LHCN-M2 (cell line): Measurements from ENCODE around the gene GSTM5. TPM values are rescaled to one million over a fixed set of nuclear protein-coding genes. Genes with fewer than 3 reads are reported as not detected.
"Not testable (repeated sequence)": the region's sequence is repeated elsewhere in the genome, so short reads cannot be mapped to it uniquely, and the experiment has no call there.

Source experiments
- DNase-seq: peaks from one replicate; pipeline ENCODE4 v3.0.0-alpha.2; 2012; ENCODE audit warnings: low read depth
- total RNA-seq: library from RNA; depleted of rRNA; stranded (reverse); fragments of >200 nt; gene quantifications from 2 replicates; pipeline ENCODE4 v1.2.3, GENCODE V29; 2014

The GSTM5 gene
- total RNA-seq, 1 experiment from 2014 or later = not detected

DNA sequence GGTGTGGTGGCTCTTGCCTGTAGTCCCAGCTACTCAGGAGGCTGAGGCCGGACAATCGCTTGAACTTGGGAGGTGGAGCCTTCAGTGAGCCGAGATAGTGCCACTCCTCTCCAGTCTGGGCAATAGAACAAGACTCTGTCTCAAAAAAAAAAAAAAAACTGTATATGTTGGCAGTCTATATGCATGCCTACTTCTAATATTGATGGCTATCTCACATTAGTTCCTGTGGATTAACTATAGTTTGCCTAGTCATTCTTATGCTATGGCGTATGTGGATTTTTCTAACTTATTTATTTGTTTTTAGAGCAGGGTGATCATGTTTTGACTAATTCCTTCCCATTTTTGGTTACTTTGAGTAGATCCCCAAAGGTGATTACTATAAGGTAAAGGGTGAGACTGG is 15.0 kb upstream of the GSTM5 start:
- DNase-seq = no peak

- DNase-seq = not testable (repeated sequence)
Observed at GRCh38 chr1:109697861-109698260, 14.2 kb upstream of the GSTM5 start.

DNA sequence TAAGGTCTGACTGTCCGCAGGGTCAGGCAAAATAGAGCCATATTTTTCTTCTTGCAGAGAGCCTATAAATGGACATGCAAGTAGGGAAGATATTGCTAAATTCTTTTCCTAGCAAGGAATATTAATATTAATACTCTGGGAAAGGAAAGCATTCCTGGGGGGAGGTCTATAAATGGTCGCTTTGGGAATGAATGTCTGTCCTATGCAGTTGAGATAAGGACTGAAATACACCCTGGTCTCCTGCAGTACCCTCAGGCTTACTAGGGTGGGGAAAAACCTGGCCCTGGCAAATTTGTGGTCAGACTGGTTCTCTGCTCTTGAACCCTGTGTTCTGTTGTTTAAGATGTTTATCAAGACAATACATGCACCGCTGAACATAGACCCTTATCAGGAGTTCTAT is 9.1 kb upstream of the GSTM5 start:
- DNase-seq = not testable (repeated sequence)

DNA sequence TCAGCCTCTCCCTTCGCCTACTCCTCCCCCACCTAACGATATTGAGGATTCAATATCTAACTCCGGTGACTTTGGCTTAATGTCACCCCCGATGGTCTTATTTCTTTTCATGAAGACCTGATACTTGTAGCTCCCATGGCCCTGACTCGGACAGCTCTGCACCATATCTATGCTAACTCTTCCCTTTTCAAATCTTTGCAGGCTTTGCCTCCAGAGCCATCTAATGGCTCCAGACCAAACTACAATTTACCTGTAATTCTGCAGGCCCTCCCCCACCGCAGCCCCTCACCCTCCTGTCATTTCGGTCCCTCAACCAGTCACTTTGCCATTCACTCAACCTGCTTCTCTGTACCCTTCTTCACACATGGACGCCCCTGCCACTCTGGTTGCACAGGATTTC is 7.9 kb upstream of the GSTM5 start:
- DNase-seq = no peak

DNA sequence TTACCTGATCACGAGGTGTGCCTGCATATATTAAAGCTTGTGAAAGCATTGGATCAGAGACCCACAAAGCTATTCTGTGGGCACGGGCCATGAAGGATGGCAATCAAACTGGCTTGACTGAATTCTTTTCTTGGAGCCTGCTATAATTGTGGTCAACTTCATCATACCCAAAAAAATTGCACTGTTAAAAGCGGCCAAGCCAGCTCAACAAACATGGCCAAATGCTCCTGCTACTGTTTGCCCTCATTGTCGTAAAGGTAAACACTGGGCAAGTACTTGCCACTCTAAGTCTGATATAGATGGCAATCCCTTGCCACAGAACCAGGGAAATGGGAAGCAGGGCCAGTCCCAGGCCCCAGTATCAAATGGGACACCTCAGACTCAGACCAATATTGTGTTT is 6.6 kb upstream of the GSTM5 start:
- DNase-seq = no peak

- not testable (repeated sequence) for DNase-seq
Observed at GRCh38 chr1:109708949-109709348, 3.1 kb upstream of the GSTM5 start.

DNA sequence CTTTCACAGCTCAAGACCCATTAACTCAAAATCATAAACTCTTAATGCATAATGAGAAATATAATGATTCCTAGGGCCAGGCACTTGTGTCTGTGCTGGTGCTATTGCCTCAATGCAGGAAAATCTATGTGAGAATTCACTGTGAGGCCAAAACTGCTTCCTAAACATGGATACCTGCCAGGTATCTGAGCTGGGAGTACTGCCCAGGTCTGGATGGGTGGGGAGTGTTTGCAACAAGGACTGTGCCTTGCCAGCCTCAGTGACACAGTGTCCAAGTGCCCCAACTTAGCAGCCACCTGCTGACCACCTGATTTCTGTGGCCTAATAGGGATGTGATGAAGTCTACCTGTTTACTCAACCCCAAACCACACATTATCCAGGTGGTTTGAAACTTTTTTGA is 2.2 kb upstream of the GSTM5 start:
- not testable (repeated sequence) for DNase-seq

- no peak for DNase-seq
Observed at GRCh38 chr1:109712321-109712864, 342 bp downstream of the GSTM5 start.

- no peak for DNase-seq
Observed at GRCh38 chr1:109713636-109714035, 1.6 kb downstream of the GSTM5 start.

GRCh38 chr1:109714661-109715372 is 2.8 kb downstream of the GSTM5 start:
- no peak for DNase-seq

- DNase-seq = no peak
Observed at GRCh38 chr1:109716121-109716520, 4.1 kb downstream of the GSTM5 start.

DNA sequence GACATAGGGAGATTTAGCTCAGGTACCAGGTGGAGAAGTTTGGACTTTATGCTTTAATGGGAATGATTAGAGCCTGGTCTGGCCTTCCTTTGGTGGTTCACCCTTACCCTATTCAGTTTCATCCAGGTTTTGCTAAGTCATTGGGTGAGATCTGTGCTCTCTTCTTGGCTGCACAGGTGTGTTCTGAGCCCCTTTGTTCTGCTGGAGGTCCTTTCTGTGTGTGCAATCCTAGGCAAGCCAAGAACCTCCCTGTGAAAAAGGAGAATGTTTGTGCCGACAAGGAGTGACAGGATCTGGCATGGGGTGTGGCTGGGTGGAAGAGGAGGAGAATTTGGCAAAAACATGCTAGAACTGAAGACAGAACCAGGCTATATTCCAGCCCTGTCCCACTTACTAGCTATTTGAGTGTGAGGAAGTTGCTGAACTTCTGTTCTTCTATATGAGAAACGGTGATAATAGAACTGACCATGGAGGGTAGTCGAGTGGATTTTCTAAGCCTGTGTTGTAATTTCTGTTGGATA is 4.6 kb downstream of the GSTM5 start:
- no peak for DNase-seq

- no peak for DNase-seq
Observed at GRCh38 chr1:109717729-109718128, 5.7 kb downstream of the GSTM5 start.

- DNase-seq = peak; percentile 20
Observed at GRCh38 chr1:109718495-109718894, 6.4 kb downstream of the GSTM5 start.

- peak; percentile 62 for DNase-seq
Observed at GRCh38 chr1:109719337-109719837, 7.3 kb downstream of the GSTM5 start.

DNA sequence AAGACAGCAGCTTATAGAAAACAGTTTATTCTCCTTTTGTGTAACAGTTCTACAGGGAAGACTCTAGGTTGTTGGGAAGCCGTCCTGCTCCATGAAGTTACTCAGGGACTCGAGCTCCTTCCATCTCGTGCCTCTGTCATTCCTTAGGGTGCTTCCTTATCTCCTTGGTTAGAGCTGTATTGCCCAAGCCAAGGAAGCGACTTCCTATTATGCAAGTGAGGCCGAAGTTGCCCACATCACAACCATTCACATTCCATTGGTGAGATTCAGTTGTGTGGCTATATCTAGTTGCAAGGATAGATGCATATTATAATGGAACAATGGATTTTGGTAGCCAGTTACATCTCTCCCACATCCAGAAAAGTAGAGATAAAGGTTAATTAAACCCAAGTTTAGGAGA is 9.0 kb downstream of the GSTM5 start:
- DNase-seq = no peak

DNA sequence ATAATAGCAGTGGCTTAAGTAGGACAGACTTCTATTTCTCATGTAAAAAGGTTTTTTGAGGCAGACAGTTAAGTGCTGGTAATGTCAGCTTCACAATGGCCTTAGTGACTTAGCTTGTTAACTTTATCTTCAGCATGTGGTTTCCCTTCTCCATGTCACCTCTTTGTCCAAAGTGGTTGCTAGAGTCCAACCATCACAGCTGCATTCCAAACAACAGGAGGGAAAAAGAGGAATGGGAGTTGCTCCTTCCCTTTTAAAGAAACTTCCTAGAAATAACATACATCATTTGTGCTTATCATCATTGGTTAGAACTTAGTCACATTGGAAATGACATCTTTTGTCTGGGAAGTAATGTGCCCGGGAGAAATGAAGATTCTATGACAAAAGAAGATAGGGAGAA is 9.9 kb downstream of the GSTM5 start:
- no peak for DNase-seq

GRCh38 chr1:109722908-109723691 is 11.0 kb downstream of the GSTM5 start:
- DNase-seq = no peak

DNA sequence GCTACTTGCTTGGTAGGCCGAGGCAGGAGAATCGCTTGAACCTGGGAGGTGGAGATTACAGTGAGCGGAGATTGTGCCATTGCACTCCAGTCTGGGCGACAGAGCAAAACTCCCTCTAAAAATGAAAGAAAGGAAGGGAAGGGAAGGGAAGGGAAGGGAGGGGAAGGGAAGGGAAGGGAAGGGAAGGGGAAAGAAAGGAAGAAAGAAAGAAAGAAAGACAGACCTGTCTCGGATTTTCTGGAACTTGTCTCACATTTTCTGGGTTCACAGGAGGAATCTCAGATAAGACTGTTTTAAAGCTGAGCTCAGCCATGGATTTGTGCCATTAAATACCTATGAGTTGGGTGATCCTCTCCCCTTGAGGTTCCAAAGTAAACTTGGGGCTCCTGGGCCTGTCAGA is 12.9 kb downstream of the GSTM5 start:
- DNase-seq = no peak

DNA sequence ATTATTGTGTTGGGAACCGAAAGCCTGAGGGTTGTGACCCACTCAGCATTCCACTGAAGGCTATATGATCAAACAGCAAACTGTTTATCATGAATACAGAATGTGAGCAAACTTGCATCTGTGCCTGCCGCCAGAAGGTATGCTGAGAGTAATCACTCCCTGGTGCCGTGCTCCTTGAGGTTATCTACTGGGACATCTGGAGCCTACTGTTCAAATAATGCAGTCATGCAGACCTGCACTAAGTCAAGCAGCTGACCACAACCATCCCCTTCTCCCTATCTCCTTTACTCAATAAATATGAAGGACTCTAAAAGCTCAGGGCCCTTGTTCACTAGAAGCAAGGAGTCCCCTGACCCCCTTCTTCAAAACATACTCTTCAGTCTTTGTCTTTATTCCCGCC is 13.5 kb downstream of the GSTM5 start:
- DNase-seq = no peak

- no peak for DNase-seq
Observed at GRCh38 chr1:109726007-109726406, 14.0 kb downstream of the GSTM5 start.

DNA sequence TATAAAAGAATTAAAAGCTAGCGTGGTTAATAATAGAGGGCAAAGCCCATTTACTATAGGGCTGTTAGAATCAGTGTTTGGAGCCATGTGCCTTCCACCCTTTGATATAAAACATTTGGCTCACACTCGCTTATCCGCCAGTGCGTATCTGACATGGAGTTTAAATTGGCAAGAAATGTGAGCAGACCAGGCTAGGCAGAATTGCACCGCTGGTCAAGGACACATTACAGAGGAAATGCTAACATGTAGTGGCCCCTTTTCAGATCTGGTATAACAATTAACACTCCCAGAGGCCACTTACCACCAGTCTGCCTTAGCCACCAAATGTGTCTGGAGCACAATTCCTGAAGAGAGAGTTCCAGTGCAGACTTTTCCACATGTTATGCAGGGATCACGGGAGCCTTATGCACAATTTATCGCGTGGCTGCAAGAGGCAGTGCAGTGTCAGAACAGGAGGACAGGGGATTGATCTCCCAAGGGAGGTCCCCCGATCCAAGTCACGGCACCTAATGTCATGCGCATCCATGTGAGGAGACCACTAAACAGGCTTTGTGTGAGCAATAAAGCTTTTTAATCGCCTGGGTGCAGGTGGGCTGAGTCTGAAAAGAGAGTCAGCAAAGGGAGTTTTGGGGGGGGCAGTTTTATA is 14.8 kb downstream of the GSTM5 start:
- DNase-seq = no peak
